NOMO-1 (cell line): ENCODE data around the gene JMJD8.

Source experiments
- DNase-seq, 2 experiments: peaks; one replicate each; lab custom pipeline; 2025; ENCODE audit not compliant: unreplicated experiment in 2 of 2; lab: John Stamatoyannopoulos, UW

Gene JMJD8

GRCh38 chr16:645852-646678, 38.1 kb downstream of the JMJD8 start:
- DNase-seq, result no peak

- no peak for DNase-seq
Measured at GRCh38 chr16:644556-644955, 39.6 kb downstream of the JMJD8 start.

- DNase-seq, result no peak
Measured at GRCh38 chr16:643050-643368, 41.1 kb downstream of the JMJD8 start.

- peak; percentile 31 to 56 for DNase-seq
Measured at GRCh38 chr16:642189-643049, 41.7 kb downstream of the JMJD8 start.

- DNase-seq, result peak; percentile 65 to 91
Measured at GRCh38 chr16:641326-642188, 42.6 kb downstream of the JMJD8 start, which contains the start of gene MCRIP2. Gene MCRIP2 (plus strand): TSS chr16:641828. CDS start chr16:641992, 164 bp downstream.

- no peak for DNase-seq
Measured at GRCh38 chr16:640614-641013, 43.5 kb downstream of the JMJD8 start.

GRCh38 chr16:638836-639235, 45.3 kb downstream of the JMJD8 start:
- DNase-seq, result no peak

- no peak for DNase-seq
Measured at GRCh38 chr16:638034-638543, 46.0 kb downstream of the JMJD8 start.

- peak in 1 of 2 experiments; percentile 16 for DNase-seq
Measured at GRCh38 chr16:637081-638018, 46.8 kb downstream of the JMJD8 start.

GRCh38 chr16:636206-637080, 47.7 kb downstream of the JMJD8 start, which contains the start of gene METTL26:
Gene METTL26 (minus strand): TSS chr16:636305. CDS start chr16:636290, 15 bp downstream.
- peak; percentile 90 to 92 for DNase-seq

- no peak for DNase-seq
Measured at GRCh38 chr16:635573-636205, 48.4 kb downstream of the JMJD8 start.

- DNase-seq, result no peak
Measured at GRCh38 chr16:634996-635395, 49.1 kb downstream of the JMJD8 start.

GRCh38 chr16:634051-634670, 50.0 kb downstream of the JMJD8 start:
- DNase-seq, result no peak

GRCh38 chr16:633336-634050, 50.6 kb downstream of the JMJD8 start:
- DNase-seq, result no peak

- DNase-seq, result no peak
Measured at GRCh38 chr16:632486-633335, 51.4 kb downstream of the JMJD8 start.

GRCh38 chr16:631808-632358, 52.3 kb downstream of the JMJD8 start:
- no peak for DNase-seq
